ENCODE measurements around the gene SENP7.
"Not testable (repeated sequence)": the region's sequence is repeated elsewhere in the genome, so short reads cannot be mapped to it uniquely, and the experiment has no call there.

The SENP7 gene

DNA sequence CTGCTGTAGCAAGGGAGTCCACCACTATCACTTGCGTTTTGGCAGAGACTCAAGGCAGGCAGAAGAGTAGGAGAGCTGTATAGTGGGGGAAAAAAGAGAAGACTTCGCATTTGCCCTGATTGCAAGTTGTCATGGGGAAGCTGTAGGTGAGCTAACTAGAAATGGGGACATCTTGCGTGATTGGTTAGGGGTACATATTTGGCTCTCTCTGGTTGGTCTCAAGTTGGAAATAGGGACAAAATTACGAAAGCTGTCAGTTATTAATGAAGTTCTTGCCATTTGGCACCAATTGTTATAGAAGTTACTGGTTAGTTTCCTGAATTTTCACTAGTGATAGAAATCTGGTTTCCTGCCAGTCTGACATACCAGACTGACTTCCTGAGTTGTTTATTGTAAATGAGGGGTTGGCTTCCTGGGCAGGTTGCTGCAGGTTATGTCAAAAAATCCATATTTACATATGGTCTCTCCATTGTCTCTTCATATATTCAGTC is 8.2 kb upstream of the SENP7 start:
- DNase-seq (ENCODE audit: low spot score) = no peak

DNA sequence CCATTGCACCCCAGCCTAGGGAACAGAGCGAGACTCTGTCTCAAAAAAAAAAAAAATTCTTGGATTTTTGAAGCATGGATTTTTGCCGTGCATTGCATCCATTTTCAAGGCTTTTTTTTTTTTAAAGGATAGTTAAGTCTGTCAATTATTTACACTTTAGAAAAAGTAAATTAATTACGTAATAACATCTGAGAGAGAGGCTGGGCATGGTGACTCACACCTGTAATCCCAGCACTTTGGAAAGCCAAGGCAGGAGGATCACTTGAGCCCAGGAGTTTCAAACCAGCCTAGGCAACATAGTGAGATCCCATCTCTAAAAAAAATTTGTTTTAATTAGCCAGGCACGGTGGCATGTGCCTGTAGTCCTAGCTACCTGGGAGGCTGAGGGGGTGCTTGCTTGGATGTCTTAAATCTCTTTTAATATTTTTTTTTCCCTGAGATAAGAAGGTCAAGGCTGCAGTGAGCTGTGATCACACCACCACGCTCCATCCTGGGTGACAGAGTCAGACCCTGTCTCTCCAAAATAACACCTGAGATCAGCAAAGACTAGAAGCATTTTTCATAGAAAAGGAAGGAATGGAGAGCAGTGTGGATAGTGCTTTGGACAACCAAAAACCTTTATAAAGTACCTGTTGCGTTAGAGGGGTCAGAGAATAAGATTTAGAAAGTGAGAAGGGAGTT is 6.8 kb upstream of the SENP7 start:
- no peak for DNase-seq (ENCODE audit: low spot score)

DNA sequence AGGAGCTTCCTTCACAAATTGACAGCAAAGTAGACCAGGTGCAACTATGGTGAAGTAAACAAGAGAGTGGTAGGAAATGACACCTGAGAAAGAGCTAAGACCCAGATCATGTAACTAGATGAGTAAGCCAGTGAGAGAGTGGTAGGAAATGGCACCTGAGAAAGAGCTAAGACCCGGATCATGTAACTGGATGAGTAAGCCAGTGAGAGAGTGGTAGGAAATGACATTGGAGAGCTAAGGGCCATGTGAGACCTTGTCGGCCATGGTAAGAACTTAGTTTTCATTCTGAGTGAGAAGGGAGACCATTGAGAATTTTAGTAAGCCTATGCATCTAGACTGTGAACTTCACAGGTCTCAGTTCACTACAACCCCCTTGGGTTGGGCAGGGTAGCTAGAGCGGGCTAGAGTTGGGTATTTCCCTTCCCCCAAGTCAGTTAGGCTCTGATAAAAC is 5.4 kb upstream of the SENP7 start:
- no peak for DNase-seq (ENCODE audit: low spot score)

DNA sequence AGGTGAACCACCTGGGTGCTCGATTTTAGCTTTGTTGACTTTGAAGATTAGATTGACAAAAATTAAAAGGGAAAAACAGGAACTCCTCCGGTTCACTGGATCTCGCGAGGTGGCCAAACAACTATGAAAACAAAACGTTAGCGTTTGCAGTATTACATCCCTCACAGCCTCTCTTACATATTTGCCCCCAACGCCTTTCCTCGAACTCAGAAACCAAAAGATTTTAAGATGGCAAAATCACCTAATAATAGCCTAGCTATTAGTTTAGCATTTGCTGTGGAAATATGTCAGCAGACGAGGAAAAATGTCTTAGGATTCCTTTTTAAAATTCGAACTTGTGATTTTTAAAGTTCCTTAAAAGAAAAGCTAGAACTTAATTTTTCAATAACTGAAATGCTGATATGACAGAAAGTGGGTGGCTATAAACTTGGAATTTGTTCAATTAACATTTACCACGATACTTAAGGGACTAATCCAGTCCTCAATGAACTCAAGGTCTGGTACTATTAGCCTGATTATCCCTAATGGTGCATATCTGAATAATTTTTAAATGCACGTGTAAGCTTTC is 491 bp upstream of the SENP7 start:
- DNase-seq (ENCODE audit: low spot score) = peak; percentile 2

DNA sequence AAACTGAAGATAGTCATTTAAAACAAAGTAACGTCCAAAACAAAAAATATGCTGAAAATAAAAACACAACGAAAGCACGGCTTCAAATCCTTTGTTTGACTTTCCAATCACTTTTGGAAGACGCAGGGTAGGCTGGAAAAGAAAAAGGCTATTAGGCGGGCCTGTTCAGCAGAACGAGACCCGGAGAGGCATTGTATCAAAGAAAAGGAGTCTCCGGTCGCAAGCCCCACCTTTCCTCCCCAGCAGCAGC is 691 bp downstream of the SENP7 start:
- DNase-seq (ENCODE audit: low spot score) = no peak

DNA sequence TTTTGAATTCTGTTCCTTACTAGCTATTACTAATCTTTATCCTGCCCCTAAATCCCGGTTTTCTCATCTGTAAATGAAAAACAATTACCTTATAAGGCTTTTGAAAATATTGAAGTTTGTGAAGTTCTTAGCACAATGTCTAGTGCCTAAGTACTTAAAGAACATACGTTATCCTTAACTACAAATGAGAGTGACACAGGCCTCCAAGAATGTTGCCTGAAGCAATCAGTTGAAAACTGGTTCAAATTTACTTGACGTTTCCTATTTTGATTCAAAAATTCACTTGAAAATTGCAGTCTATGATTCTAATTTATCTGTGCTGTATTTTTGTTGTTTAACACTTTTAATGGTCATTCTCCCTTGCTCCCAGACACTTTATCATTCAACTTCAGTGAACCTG is 3.2 kb downstream of the SENP7 start:
- no peak for DNase-seq (ENCODE audit: low spot score)

DNA sequence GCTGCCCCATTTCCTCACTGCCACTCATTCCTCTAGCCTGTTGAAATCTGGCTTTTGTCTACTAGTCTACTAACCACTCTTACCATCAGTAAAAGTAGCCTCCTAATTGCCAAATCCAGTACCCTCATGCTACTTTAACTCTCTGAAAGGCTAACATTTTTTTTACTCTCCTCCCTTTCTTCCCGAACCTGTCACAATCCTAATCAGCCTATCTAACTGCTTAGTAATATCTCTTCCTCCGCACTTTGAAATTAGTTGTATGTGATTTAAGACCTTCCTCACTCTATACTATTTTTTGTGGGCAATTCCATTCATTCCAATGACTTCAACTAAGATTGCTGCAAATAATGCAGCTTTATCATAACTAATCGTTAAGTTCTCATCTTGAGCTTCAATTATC is 3.7 kb downstream of the SENP7 start:
- no peak for DNase-seq (ENCODE audit: low spot score)

DNA sequence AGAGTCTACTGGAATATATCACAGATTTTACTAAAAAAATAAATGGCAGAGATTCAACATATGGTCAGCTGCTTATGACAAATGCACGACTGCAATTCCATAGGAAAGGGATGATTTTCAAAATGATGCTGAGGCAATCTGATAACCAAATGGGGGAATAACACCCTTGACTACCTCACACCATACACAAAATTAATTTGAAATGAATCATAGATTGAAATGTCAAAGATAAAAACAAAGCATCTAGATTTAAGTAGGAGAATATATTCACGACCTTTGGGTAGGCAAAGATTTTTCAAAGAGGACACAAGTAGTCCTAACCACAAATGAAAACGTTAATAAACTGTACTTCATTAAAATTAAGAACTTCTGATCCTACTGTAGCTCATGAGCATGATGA is 11.2 kb downstream of the SENP7 start:
- no peak for DNase-seq (ENCODE audit: low spot score)

DNA sequence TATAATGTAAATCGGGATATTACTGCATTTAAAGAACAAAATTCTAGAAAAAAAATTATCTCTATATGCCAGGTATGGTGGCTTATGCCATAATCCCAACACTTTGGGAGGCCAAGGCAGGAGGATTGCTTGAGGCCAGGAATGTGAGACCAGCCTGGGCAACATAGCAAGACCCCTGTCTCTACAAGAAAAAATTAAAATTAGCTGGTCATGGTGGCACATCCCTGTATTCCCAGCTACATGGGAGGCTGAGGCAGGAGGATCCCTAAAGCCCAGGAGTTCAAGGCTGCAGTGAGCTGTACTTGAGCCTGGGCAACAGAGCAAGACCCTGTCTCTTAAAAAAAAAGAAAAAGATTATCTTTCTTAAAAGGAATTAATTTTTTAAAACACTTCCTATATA is 12.8 kb downstream of the SENP7 start:
- DNase-seq (ENCODE audit: low spot score) = no peak

DNA sequence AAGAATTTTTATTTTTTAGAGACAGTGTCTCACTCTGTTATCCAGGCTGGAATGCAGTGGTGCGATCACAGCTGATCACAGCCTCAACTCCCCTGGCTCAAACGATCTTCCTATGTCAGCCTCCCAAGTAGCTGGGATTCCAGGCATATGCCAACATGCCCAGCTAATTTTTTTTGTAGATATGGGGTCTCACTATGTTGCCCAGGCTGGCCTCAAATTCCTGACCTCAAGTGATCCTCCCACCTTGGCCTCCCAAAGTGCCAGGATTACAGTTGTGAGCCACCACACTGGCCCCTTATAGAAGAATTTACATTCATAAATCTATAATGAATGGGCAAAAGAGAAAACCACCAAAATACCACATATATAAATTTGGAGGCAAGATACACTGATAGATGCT is 15.2 kb downstream of the SENP7 start:
- DNase-seq (ENCODE audit: low spot score) = no peak

DNA sequence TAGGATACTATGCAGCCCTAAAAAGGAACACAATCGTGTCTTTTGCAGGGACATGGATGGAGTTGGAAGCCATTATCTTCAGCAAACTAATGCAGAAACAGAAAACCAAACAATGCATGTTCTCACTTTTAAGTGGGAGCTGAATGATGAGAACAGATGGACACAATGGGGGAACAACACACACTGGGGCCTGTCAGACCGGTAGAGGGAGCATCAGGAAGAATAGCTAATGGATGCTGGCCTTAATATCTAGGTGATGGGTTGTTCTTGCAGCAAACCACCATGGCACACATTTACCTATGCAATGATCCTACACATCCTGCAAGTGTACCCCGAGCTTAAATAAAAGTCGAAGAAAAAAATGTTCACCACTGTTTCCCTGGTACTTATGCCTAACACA is 17.5 kb downstream of the SENP7 start:
- DNase-seq (ENCODE audit: low spot score) = no peak

DNA sequence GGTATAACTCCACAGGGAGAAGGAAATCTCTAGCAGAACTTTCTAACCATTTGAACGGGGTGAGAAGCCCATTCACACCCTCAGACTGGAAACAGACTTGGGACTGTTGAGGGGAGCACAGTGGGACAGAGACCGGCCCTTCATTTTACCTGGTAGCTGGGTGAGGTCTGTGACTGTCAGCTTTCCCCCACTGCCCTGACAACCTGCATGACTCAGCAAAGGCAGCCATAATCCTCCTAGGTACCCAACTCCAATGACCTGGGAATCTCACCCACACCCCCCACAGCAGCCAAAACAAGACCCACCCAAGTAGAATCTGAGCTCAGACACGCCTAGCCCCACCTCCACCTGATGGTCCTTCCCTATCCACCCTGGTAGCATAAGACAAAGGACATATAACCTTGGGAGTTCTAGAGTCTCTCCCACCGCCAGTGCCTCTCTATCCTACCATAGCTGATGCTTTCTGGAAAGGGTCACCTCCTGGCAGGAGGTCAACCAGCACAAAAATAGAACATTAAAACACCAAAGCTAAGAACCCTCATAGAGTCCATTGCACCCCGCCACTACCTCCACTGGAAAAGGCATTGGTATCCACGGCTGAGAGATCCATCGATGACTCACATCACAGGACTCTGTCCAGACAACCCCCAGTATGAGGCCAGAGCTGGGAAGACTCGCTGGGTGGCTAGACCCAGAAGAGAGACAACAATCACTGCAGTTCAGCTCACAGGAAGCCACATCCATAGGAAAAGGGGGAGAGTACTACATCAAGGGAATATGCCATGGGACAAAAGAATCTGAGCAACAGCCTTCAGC is 28.0 kb downstream of the SENP7 start:
- DNase-seq (ENCODE audit: low spot score) = no peak

DNA sequence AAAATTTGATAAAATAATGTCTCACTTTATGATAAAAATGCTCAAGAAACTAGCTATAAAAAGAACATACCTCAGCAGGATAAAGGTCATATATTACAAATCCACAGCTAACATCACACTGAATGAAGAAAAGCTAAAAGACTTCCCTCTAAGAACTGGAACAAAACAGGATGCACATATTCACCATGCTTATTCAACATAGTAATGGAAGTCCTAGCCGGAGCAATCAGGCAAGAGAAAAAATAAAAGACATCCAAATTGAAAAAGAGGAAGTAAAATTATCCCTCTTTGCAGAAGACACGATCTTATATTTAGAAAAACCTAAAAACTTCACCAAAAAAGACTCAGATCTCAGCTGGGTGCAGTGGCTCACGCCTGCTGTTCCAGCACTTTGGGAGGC is 34.0 kb downstream of the SENP7 start:
- DNase-seq (ENCODE audit: low spot score) = no peak

DNA sequence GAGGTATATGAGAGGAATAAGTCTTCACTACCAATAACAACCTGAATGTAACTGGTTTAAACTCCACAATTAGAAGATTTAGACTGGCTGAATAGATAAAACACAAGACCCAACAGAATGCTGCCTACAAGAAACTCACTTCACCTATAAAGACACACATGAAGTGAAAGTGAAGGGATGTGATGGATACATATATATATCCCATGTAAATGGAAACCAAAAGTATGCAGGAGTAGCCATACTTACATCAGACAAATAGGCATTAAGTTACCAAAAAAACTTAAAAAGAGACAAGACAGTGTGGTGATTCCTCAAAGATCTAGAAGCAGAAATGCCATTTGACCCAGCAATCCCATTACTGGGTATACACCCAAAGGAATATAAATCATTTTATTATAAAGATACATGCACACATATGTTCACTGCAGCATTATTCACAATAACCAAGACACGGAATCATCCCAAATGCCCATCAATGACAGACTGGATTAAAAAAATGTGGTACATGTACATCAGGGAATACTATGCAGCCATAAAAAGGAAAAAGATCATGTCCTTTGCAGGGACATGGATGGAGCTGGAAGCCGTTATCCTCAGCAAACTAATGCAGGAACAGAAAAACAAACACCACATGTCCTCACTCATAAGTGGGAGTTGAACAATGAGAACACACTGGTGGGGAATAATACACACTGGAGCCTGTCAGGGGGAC is 38.0 kb downstream of the SENP7 start:
- not testable (repeated sequence) for DNase-seq (ENCODE audit: low spot score)

DNA sequence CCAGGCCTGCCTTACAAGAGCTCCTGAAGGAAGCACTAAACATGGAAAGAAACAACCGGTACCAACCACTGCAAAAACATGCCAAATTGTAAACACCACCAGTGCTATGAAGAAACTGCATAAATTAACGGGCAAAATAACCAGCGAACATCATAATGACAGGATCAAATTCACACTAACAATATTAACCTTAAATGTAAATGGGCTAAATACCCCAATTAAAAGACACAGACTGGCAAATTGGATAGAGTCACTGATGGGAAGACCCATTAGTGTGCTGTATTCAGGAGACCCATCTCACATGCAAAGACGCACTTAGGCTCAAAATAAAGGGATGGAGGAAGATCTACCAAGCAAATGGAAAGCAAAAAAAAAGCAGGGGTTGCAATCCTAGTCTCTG is 44.3 kb downstream of the SENP7 start:
- not testable (repeated sequence) for DNase-seq (ENCODE audit: low spot score)

DNA sequence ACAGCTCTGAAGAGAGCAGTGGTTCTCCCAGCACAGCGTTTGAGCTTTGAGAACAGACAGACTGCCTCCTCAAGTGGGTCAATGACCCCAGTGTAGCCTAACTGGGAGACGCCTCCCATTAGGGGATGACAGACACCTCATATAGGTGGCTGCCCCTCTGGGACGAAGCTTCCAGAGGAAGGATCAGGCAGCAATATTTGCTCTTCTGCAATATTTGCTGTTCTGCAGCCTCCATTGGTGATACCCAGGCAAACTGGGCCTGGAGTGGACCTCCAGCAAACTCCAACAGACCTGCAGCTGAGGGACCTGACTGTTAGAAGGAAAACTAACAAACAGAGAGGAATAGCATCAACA is 45.7 kb downstream of the SENP7 start:
- not testable (repeated sequence) for DNase-seq (ENCODE audit: low spot score)

DNA sequence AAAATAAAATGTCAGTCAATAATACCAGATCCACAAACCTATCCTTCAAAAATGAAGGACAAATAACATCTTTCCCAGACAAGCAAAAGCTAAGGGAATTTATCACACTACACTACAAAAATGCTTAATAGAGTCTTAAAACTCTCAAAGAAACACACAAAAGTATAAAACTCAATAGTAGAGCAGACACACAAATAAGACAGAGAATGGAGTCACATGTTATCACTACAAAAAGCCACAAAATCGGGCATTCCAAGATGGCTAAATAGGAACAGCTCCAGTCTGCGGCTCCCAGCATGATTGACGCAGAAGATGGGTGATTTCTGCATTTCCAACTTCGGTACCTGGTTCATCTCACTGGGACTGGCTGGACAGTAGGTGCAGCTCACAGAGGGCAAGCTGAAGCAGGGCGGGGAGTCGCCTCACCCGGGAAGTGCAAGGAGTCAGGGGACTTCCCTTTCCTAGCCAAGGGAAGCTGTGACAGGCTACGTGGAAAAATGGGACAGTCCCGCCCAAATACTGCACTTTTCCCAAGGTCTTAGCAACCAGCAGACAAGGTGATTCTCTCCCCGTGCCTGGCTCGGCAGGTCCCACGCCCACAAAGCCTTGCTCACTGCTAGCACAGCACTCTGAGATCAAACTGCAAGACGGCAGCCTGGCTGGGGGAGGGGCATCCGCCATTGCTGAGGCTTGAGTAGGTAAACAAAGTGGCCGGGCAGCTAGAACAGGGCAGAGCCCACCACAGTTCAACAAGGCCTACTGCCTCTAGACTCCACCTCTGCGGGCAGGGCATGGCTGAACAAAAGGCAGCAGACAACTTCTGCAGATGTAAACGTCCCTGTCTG is 46.3 kb downstream of the SENP7 start:
- DNase-seq (ENCODE audit: low spot score) = no peak

DNA sequence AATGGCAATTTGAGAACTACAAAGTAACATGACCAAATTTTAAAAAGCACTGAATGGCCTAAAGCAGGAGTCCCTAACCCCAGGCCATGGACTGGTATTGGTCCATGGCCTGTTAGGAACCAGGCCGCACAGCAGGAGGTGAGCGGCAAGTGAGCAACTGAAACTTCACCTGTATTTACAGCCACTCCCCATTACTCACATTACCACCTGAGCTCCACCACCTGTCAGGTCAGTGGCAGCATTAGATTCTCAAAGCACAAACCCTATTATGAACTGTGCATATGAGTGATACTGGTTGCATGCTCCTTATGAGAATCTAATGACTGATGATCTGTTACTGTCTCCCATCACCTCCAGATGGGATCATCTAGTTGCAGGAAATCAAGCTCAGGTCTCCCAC is 48.8 kb downstream of the SENP7 start:
- no peak for DNase-seq (ENCODE audit: low spot score)

DNA sequence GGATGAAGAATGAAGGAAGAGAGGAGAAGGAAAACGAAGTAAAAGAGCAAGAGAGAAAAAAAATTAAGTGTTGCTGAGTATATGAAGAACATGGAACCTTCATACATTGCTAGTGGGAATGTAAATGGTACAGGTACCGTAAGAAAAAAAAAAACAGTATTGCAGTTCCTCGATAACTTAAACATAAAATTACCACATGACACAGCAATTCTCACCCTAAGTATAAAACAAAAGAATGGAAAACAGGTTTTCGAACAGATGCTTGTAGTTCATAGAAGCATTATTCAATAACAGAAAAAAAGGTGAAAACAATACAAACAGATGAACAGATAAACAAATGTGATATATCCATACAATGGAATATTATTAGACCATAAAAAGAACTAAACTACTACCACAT is 51.6 kb downstream of the SENP7 start:
- DNase-seq (ENCODE audit: low spot score) = no peak

DNA sequence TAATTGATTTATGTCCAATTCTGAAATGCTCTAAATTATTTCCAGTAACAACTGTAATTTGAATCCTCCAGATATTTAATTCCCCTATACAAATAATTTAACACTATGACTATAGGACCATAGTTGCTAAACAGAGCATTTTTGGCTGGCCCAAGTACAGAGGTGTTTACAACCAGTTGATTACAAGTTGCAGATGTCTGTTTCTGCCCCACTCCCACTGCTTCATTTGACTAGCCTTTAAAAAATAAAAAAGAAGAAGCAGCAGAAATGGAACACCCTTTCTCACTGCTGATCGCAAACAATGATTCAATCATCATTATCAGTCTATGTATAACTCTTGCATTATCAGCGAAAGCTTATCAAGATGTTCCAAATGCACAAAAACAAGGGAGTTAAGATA is 54.6 kb downstream of the SENP7 start:
- no peak for DNase-seq (ENCODE audit: low spot score)

DNA sequence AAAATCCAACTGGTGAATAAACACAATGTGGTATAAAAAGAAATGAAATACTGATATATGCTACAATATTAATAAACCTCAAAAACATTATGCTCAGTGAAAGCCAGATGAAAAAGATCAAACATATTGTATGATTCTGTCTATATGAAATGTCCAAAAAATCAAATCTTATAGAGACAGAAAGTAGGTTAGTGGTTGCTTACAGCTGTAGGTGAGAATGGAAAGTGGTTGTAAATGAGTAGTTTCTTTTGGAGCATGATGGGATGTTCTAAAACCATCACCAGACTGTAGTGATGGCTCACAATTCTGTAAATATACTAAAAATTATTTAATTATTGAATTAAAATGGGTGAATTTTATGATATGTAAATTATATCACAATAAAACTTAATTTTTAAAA is 58.4 kb downstream of the SENP7 start:
- no peak for DNase-seq (ENCODE audit: low spot score)

DNA sequence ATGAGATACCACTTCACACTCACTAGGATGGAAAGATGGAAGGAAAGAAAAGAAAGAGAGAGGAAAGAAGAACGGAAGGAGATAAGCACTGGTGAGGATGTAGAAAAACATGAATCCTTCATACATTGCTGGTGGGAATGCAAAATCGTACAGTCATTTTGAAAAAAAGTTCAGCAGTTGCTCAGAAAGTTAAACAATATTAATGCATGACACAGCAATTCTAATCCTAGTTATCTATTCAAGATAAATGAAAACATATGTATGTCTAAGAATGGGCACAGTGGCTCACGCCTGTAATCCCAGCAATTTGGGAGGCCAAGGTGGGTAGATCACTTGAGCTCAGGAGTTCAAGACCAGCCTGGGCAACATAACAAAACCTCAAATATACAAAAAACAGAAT is 59.1 kb downstream of the SENP7 start:
- DNase-seq (ENCODE audit: low spot score) = no peak

Data from germinal center (tissue), 1 donor.